IPS-18c (cell line): Measurements from ENCODE around the gene CAMK2N2.

ENCODE experiments used
- H3K4me3 ChIP-seq: 2 replicates; pipeline ENCODE4 v1.7.0; 2013; ENCODE audit warnings: low read depth, mild to moderate bottlenecking, low read length, moderate library complexity; ENCODE audit not compliant: insufficient read depth
- H3K9me3 ChIP-seq: one replicate; pipeline ENCODE4 v1.6.1; 2013; ENCODE audit warnings: mild to moderate bottlenecking, low read length, moderate library complexity; ENCODE audit not compliant: control insufficient read depth, insufficient read depth

CAMK2N2 gene

GRCh38 chr3:184261270-184261853 is at the start of gene CAMK2N2:
CAMK2N2 (minus strand) TSS chr3:184261553; CDS start chr3:184261285, 268 bp downstream.
- H3K9me3 ChIP-seq, result peaks cover 2% of the 10 kb centered on the region
- peak within 1 kb of the TSS; percentile 71 for H3K4me3 ChIP-seq

DNA sequence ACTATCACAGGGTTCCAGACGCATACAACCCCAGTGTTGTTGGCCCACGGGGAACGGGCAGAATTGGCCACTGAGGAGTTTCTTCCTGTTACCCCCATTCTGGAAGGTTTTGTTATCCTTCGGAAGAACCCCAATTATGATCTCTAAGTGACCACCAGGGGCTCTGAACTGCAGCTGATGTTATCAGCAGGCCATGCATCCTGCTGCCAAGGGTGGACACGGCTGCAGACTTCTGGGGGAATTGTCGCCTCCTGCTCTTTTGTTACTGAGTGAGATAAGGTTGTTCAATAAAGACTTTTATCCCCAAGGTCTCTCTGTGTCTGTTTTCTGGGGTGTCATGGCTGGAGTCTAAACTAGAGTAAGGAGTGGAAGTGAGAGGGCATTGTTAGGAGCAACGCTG is 47.4 kb upstream of the CAMK2N2 start:
- Histone ChIP-seq H3K4me3 (no peak overlapping the region), H3K9me3 (no peaks in the 10 kb centered on the region)

GRCh38 chr3:184307915-184308314 is 46.6 kb upstream of the CAMK2N2 start:
- H3K4me3 ChIP-seq, result no peak overlapping the region
- H3K9me3 ChIP-seq, result no peaks in the 10 kb centered on the region

- no peaks in the 10 kb centered on the region for H3K9me3 ChIP-seq
- no peak overlapping the region for H3K4me3 ChIP-seq
Measured at GRCh38 chr3:184306341-184306972, 45.1 kb upstream of the CAMK2N2 start.

DNA sequence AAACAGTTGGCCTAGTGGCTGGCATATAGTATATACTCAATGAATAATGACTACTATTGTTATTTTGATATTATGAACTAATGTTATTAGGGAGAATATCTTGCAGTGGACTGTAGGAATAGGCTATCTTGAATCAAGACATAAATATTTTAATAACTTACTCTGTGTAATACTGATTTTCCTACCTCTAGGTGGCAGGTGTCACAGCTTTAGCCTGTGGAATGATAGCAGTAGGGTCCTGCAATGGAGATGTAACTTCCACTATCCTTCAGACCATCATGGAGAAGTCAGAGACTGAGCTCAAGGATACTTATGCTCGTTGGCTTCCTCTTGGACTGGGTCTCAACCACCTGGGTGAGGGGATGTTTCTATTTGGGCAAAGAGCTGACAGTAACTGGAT is 44.2 kb upstream of the CAMK2N2 start:
- H3K4me3 ChIP-seq, result no peak overlapping the region
- H3K9me3 ChIP-seq, result no peaks in the 10 kb centered on the region

GRCh38 chr3:184300378-184300720 is 39.0 kb upstream of the CAMK2N2 start:
- peaks cover 2% of the 10 kb centered on the region for H3K9me3 ChIP-seq
- no peak overlapping the region for H3K4me3 ChIP-seq

DNA sequence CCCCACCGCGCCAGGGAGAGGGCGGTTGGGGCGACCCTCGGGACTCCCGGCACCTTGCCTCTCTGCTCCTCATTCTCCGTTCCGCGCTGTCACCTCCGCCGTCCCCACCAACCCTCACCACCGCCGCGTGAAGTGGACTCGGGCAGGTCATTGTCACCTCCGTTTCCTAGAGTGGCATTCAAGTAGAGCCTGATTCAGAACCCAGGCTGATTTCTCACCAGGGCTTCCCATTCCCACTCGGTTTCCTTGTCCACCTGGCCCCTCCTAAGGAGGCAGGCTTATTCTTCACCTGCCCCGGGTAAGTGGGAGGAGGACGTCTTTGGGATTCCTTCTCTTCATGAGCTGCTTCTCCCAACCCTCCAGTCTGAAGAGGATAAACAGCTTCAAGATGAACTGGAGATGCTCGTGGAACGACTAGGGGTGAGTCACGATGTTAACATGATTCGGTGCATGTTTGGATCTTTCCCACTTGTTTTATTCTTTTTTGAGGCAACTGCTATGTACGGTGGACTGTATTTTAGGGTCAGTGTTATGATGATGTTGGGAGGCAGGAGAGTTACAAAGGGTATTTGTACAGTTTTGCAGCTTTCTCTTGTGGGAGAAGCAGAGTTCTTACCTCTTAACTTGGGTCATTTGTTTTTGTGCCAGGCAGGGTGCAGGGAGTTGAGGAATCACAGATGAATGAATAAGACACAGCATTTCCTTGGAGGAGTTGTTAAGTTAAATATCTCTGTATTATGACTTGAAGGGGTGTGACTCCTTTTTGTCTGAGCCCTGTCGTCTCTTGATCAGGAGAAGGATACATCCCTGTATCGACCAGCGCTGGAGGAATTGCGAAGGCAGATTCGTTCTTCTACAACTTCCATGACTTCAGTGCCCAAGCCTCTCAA is 38.4 kb upstream of the CAMK2N2 start:
- Histone ChIP-seq H3K9me3 (peaks cover 2% of the 10 kb centered on the region), H3K4me3 (peak overlapping the region; percentile 86)

DNA sequence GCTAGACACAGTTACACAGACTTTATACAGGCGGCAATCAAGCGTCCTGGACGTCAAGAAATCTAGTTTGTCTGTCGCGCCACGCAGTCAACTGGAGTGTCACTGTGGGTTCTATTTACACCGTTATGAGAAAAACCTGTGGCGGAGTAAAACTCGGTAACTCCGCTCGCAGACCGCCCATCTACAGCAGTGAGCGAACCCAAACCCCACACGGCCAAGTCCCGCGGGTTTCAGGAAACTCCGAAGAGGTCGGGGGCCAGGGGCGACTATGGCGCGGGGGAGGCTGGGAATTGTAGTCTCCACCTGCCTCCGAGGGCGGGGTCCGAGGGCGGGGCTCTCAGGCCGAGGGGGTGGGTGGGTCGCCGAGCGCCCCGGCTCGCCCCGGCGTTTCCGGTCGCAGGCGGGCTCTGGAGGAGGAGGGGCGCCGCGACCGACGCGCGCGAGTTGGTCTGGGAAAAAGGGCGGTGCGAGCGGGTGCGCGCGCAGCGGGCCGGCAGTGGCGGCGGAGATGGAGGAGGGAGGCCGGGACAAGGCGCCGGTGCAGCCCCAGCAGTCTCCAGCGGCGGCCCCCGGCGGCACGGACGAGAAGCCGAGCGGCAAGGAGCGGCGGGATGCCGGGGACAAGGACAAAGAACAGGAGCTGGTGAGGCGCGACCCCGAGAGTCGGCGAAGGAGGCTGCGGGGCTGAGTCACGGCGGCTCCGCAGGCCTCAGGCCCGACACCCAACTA is 37.6 kb upstream of the CAMK2N2 start, which contains the start of gene PSMD2:
TSS of gene PSMD2 (plus strand) at position 483 of the 729 bp plus-strand sequence. CDS start at position 509, 26 bp downstream.
- H3K9me3 ChIP-seq, result peaks cover 2% of the 10 kb centered on the region
- H3K4me3 ChIP-seq, result peak within 1 kb of the TSS; percentile 86

DNA sequence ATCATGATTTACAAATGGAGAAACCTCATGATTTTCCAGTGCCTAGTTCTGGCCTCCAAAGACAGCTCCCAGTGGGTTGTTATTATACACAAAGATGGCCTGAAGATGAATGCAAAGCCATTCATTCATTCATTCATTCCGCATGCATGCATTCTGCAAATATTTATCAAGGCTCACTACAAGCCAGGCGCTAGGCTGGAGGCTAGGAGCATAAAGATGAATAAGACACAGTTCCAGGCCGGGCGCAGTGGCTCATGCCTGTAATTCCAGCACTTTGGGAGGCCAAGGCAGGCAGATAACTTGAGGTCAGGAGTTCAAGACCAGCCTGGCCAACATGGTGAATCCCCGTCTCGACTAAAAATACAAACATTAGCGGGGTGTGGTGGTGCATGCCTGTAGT is 35.3 kb upstream of the CAMK2N2 start:
- Histone ChIP-seq H3K9me3 (peaks cover 2% of the 10 kb centered on the region), H3K4me3 (no peak overlapping the region)

GRCh38 chr3:184295771-184296170 is 34.4 kb upstream of the CAMK2N2 start:
- peaks cover 2% of the 10 kb centered on the region for H3K9me3 ChIP-seq
- no peak overlapping the region for H3K4me3 ChIP-seq

DNA sequence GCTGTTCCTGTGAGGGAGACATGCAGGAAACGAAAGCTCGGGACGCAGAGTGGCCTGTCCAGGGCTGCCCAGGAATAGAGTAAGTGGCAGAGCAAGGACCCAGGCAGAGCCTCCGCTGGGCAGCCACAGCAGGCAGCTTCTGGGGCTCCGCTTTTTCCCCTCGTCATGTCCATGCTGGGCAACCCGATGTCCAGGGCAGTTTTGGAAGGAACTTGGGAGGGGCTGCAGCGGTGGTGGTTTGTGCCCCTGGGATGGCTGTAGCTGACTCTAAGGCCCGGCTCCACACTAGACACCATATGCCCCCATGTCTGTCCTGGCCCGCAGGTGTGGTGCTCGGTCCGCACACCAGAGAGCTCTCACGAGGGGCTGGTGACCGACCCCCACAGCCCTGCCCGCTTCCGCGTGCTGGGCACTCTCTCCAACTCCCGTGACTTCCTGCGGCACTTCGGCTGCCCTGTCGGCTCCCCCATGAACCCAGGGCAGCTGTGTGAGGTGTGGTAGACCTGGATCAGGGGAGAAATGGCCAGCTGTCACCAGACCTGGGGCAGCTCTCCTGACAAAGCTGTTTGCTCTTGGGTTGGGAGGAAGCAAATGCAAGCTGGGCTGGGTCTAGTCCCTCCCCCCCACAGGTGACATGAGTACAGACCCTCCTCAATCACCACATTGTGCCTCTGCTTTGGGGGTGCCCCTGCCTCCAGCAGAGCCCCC is 30.5 kb upstream of the CAMK2N2 start:
- Histone ChIP-seq H3K4me3 (no peak overlapping the region), H3K9me3 (no peaks in the 10 kb centered on the region)

DNA sequence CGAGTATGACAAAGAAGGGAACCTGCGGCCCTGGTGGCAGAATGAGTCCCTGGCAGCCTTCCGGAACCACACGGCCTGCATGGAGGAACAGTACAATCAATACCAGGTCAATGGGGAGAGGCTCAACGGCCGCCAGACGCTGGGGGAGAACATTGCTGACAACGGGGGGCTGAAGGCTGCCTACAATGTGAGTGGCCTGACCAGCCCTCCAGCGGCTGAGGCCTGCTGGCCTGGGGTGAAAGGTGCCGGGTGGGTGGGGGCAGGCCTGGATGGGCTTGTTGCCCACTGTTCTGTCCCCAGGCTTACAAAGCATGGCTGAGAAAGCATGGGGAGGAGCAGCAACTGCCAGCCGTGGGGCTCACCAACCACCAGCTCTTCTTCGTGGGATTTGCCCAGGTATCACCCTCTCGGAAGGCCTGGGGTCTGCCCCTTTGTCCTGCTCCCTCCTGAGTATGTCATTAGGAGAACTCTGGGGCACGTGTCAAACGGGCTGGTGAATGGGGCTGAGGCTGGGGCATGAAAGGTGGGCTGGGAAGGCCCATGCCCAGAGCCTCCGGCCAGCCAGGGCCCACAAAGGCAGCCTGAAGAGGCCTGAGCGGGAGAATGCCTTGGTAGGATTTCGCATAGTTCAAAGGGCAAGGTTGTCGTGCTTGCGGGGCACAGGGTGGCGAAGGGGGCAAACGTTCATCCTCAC is 29.8 kb upstream of the CAMK2N2 start:
- Histone ChIP-seq H3K9me3 (no peaks in the 10 kb centered on the region), H3K4me3 (no peak overlapping the region)

DNA sequence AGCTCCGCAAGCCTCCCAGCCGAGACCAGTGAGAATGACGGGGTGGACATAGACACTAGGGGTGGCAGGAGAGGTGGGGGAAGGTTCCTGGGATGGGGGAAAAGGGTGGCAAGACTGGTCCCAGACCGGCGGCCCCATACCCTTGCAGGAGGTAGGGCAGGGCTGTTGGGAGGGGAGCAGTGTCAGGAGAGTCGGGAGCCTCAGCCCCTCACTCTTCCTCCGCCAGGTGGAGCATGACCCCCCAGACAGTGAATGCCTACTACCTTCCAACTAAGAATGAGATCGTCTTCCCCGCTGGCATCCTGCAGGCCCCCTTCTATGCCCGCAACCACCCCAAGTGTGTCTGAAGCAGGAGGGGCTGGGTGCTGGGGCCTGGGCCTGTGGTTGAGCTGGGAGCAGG is 29.0 kb upstream of the CAMK2N2 start:
- H3K9me3 ChIP-seq, result no peaks in the 10 kb centered on the region
- H3K4me3 ChIP-seq, result no peak overlapping the region

DNA sequence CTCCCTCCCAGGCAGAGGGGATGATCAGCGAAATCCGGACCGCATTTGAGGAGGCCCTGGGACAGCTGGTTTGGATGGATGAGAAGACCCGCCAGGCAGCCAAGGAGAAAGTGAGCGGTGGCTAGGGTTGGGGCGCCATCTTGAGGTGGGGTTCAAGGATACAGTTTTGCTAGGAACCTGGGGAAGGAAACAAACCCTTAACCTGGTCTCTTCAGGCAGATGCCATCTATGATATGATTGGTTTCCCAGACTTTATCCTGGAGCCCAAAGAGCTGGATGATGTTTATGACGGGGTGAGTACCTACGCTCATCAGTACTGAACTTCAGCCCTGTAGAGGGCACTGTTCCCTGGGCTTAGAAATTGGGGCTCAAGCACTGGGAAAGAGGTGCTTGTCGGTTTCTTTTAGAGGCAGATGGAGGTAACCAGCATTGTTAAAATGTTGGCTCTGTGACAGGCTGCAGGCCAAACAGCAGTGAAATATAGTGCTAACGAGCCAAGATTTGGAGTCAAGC is 28.1 kb upstream of the CAMK2N2 start:
- H3K4me3 ChIP-seq, result no peak overlapping the region
- no peaks in the 10 kb centered on the region for H3K9me3 ChIP-seq

- no peaks in the 10 kb centered on the region for H3K9me3 ChIP-seq
- no peak overlapping the region for H3K4me3 ChIP-seq
Measured at GRCh38 chr3:184284696-184285095, 23.3 kb upstream of the CAMK2N2 start.

DNA sequence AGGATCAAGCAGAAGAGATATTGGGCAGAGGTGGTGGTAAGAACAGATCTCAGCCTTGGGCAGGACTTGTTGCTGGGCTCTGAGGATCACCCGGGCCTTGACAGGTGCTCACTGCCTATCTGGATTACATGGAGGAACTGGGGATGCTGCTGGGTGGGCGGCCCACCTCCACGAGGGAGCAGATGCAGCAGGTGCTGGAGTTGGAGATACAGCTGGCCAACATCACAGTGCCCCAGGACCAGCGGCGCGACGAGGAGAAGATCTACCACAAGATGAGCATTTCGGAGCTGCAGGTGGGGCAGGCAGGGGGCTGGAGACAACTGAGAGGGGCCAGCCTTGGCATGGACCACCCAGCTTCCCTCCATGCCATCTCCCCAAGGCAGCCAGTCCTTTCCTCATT is 22.3 kb upstream of the CAMK2N2 start:
- no peak overlapping the region for H3K4me3 ChIP-seq
- H3K9me3 ChIP-seq, result no peaks in the 10 kb centered on the region
